ENCODE measurements around the gene CNIH1. TPM values are rescaled to one million over a fixed set of nuclear protein-coding genes. Genes with fewer than 3 reads are reported as not detected.

The CNIH1 gene
- total and polyA plus RNA-seq, 2 of the 13 experiments (the other 11 are each of a cell fraction or from before 2014, with no cell fraction given): 166 to 421 TPM

GRCh38 chr14:54440873-54441868 lies at the start of gene CNIH1 (continued):
- TF ChIP-seq, protein P1, sequence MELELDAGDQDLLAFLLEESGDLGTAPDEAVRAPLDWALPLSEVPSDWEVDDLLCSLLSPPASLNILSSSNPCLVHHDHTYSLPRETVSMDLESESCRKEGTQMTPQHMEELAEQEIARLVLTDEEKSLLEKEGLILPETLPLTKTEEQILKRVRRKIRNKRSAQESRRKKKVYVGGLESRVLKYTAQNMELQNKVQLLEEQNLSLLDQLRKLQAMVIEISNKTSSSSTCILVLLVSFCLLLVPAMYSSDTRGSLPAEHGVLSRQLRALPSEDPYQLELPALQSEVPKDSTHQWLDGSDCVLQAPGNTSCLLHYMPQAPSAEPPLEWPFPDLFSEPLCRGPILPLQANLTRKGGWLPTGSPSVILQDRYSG (CRISPR knock-in tag; IDR thresholded peaks at IDR 0.05): no peak
- TF ChIP-seq ZNF207 (IDR thresholded peaks at IDR 0.05; ENCODE audit: borderline replicate concordance) (no peak), RBM39 (IDR thresholded peaks at IDR 0.05; ENCODE audit: low read depth, low read length, poor library complexity, severe bottlenecking) (no peak), ZNF44 (CRISPR knock-in tag; IDR thresholded peaks at IDR 0.05) (no peak), ZIK1 (CRISPR knock-in tag; IDR thresholded peaks at IDR 0.05; ENCODE audit: borderline replicate concordance, low read depth) (no peak; the same call in 1 of the 2 replicates), RERE (CRISPR knock-in tag; IDR thresholded peaks at IDR 0.05; ENCODE audit: low read depth) (peak; percentile 15; the same call in 1 of the 2 replicates), ZC3H13 (CRISPR knock-in tag; IDR thresholded peaks at IDR 0.05) (no peak), HMG20B (CRISPR knock-in tag; conservative IDR thresholded peaks at IDR 0.05) (no peak), PHB2 (IDR thresholded peaks at IDR 0.05; ENCODE audit: partially characterized antibody) (no peak), MBNL3 (CRISPR knock-in tag; conservative IDR thresholded peaks at IDR 0.05) (no peak), ZNF335 (CRISPR knock-in tag; IDR thresholded peaks at IDR 0.05) (no peak), FOSL1 (CRISPR knock-in tag; IDR thresholded peaks at IDR 0.05; ENCODE audit: borderline replicate concordance) (no peak)
- TF ChIP-seq, protein P2, sequence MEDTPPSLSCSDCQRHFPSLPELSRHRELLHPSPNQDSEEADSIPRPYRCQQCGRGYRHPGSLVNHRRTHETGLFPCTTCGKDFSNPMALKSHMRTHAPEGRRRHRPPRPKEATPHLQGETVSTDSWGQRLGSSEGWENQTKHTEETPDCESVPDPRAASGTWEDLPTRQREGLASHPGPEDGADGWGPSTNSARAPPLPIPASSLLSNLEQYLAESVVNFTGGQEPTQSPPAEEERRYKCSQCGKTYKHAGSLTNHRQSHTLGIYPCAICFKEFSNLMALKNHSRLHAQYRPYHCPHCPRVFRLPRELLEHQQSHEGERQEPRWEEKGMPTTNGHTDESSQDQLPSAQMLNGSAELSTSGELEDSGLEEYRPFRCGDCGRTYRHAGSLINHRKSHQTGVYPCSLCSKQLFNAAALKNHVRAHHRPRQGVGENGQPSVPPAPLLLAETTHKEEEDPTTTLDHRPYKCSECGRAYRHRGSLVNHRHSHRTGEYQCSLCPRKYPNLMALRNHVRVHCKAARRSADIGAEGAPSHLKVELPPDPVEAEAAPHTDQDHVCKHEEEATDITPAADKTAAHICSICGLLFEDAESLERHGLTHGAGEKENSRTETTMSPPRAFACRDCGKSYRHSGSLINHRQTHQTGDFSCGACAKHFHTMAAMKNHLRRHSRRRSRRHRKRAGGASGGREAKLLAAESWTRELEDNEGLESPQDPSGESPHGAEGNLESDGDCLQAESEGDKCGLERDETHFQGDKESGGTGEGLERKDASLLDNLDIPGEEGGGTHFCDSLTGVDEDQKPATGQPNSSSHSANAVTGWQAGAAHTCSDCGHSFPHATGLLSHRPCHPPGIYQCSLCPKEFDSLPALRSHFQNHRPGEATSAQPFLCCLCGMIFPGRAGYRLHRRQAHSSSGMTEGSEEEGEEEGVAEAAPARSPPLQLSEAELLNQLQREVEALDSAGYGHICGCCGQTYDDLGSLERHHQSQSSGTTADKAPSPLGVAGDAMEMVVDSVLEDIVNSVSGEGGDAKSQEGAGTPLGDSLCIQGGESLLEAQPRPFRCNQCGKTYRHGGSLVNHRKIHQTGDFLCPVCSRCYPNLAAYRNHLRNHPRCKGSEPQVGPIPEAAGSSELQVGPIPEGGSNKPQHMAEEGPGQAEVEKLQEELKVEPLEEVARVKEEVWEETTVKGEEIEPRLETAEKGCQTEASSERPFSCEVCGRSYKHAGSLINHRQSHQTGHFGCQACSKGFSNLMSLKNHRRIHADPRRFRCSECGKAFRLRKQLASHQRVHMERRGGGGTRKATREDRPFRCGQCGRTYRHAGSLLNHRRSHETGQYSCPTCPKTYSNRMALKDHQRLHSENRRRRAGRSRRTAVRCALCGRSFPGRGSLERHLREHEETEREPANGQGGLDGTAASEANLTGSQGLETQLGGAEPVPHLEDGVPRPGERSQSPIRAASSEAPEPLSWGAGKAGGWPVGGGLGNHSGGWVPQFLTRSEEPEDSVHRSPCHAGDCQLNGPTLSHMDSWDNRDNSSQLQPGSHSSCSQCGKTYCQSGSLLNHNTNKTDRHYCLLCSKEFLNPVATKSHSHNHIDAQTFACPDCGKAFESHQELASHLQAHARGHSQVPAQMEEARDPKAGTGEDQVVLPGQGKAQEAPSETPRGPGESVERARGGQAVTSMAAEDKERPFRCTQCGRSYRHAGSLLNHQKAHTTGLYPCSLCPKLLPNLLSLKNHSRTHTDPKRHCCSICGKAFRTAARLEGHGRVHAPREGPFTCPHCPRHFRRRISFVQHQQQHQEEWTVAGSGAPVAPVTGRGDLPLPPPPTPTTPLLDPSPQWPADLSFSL (CRISPR knock-in tag; IDR thresholded peaks at IDR 0.05): no peak
- TF ChIP-seq, protein P3, sequence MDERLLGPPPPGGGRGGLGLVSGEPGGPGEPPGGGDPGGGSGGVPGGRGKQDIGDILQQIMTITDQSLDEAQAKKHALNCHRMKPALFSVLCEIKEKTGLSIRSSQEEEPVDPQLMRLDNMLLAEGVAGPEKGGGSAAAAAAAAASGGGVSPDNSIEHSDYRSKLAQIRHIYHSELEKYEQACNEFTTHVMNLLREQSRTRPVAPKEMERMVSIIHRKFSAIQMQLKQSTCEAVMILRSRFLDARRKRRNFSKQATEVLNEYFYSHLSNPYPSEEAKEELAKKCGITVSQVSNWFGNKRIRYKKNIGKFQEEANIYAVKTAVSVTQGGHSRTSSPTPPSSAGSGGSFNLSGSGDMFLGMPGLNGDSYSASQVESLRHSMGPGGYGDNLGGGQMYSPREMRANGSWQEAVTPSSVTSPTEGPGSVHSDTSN (CRISPR knock-in tag; IDR thresholded peaks at IDR 0.05): no peak

Data from HepG2 (cell line).